ENCODE measurements around the gene TMEM181.

Gene TMEM181

DNA sequence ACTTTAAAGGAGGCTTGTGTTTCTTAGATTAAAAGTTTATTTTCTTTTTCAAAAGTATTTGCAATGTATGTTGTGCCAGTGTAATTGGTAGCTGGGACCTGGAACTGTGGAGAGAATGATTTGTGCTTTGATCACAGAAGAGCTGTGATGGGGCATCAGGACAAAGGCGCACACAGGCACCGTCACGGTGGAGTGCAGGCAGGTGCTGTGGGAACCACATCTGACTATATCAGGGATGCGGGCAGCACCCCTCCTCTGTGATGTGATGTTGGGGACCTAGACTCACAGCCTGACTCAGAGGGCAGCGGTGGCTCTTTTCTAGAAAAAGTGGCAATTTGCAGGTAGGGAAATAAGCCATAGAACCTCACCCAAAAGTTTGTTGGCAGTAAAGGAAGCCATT, 124.4 kb downstream of the TMEM181 start:
- Histone ChIP-seq H3K79me2 (ENCODE audit: insufficient read depth, low read length) (no peaks in the 10 kb centered on the region), H3K36me3 (ENCODE audit: low read length) (no peaks in the 10 kb centered on the region), H3K4me3 (ENCODE audit: insufficient read depth, low read length, poor library complexity, severe bottlenecking) (no peak overlapping the region), H3K9me3 (ENCODE audit: insufficient read depth, low read length) (no peaks in the 10 kb centered on the region), H3K9me2 (replicated peaks; ENCODE audit: insufficient read depth, low read length) (no peaks in the 10 kb centered on the region), H3K4me2 (ENCODE audit: low read depth, low read length, poor library complexity, severe bottlenecking) (no peak overlapping the region), H2AFZ (ENCODE audit: low read depth, low read length, severe bottlenecking) (no peak overlapping the region), H3K9ac (ENCODE audit: low read length) (no peak overlapping the region), H4K20me1 (ENCODE audit: low read depth, low read length) (no peaks in the 10 kb centered on the region), H3K27me3 (ENCODE audit: low read length) (no peaks in the 10 kb centered on the region), H3K27ac (ENCODE audit: low read depth, low read length) (no peak overlapping the region), H3F3A (ENCODE audit: insufficient read depth) (no peaks in the 10 kb centered on the region)
- TF ChIP-seq EZH2phosphoT487 (conservative IDR thresholded peaks at IDR 0.05; ENCODE audit: low read length): no peak
- TF ChIP-seq, protein P1, sequence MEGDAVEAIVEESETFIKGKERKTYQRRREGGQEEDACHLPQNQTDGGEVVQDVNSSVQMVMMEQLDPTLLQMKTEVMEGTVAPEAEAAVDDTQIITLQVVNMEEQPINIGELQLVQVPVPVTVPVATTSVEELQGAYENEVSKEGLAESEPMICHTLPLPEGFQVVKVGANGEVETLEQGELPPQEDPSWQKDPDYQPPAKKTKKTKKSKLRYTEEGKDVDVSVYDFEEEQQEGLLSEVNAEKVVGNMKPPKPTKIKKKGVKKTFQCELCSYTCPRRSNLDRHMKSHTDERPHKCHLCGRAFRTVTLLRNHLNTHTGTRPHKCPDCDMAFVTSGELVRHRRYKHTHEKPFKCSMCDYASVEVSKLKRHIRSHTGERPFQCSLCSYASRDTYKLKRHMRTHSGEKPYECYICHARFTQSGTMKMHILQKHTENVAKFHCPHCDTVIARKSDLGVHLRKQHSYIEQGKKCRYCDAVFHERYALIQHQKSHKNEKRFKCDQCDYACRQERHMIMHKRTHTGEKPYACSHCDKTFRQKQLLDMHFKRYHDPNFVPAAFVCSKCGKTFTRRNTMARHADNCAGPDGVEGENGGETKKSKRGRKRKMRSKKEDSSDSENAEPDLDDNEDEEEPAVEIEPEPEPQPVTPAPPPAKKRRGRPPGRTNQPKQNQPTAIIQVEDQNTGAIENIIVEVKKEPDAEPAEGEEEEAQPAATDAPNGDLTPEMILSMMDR (IDR thresholded peaks at IDR 0.05; ENCODE audit: insufficient read depth, low read length, poor library complexity, severe bottlenecking): no peak

DNA sequence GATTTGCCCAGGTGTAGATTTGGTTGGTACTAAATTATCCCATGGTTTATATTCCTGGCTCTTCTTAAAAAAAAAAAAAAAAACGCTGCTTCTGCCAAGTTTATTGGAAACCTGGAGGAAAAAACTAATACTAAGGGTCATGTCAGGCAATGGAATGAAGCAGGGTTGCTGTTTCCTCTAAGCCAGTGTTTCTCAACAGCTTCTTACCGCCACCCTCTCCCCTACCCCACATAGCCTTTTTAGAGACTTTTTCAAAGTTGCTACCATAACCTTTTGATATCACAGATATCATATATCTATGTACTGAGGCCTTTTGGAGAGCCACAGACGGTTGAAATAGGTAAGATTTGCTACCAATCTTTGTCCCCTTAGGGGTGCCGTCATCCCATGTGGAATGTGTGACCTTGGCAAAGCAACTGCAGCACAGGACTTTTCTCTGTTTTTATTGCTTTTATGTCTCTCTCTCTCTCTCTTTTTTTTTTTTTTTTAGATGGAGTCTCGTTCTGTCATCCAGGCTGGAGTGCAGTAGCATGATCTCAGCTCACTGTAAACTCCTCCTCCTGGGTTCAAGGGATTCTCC, 124.9 kb downstream of the TMEM181 start:
- TF ChIP-seq EZH2phosphoT487 (conservative IDR thresholded peaks at IDR 0.05; ENCODE audit: low read length): no peak
- TF ChIP-seq, protein P1 (IDR thresholded peaks at IDR 0.05; ENCODE audit: insufficient read depth, low read length, poor library complexity, severe bottlenecking): no peak
- no peak overlapping the region for H3K4me2 ChIP-seq (ENCODE audit: low read depth, low read length, poor library complexity, severe bottlenecking)
- H3F3A ChIP-seq (ENCODE audit: insufficient read depth): no peaks in the 10 kb centered on the region
- H3K79me2 ChIP-seq (ENCODE audit: insufficient read depth, low read length): no peaks in the 10 kb centered on the region
- H3K9ac ChIP-seq (ENCODE audit: low read length): no peak overlapping the region
- H3K36me3 ChIP-seq (ENCODE audit: low read length): no peaks in the 10 kb centered on the region
- no peaks in the 10 kb centered on the region for H3K27me3 ChIP-seq (ENCODE audit: low read length)
- H4K20me1 ChIP-seq (ENCODE audit: low read depth, low read length): no peaks in the 10 kb centered on the region
- H3K9me2 ChIP-seq (replicated peaks; ENCODE audit: insufficient read depth, low read length): no peaks in the 10 kb centered on the region
- no peak overlapping the region for H2AFZ ChIP-seq (ENCODE audit: low read depth, low read length, severe bottlenecking)
- no peak overlapping the region for H3K4me3 ChIP-seq (ENCODE audit: insufficient read depth, low read length, poor library complexity, severe bottlenecking)
- H3K9me3 ChIP-seq (ENCODE audit: insufficient read depth, low read length): no peaks in the 10 kb centered on the region
- H3K27ac ChIP-seq (ENCODE audit: low read depth, low read length): no peak overlapping the region

Measured in SU-DHL-6 (cell line).